Measurements from ENCODE around the gene PEAK1. TPM values are rescaled to one million over a fixed set of nuclear protein-coding genes. Genes with fewer than 3 reads are reported as not detected.

Gene PEAK1
- total and polyA plus RNA-seq, 10 of the 15 experiments (the other 5 are each of a cell fraction or from before 2014, with no cell fraction given), result 0.62 to 24.2 (median 11.2) TPM

DNA sequence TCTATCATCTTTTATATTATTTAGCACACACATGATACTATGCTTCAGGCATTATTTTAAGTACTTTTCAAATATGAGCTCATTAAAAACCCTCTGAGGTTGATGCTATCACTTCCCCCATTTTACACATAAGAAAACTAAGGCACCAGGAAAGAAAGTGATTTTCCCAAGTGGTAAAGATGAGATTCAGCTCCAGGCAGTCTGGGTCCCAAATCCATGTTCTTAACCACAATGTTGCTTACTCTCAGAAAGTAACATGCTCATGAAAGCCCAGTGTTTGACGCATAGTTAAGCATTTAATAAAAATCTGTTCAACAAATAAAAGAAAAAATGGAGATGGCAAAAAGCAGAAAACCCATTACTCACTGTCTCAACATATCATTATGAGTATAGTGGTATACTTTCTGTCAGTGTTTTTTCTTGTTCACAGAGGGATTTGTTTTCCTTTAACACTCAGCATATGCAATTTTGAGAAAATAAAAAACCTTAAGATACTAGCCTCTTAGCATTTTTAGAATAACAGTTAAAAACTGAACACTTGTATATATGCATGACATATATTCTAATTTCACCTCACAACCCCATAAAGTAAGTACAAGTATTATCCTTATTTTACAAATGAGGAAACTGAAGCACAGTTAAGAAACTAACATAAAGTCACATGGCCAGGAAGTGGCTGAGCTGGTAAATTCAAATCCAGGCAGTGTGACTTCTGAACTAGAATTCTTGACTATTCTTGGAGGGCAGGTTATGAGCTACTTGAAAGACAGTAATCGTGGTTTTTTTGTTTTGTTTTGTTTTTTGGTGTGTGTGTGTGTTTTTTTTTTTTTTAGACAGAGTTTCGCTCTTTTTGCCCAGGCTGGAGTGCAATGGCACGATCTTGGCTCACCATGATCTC is 10.4 kb downstream of the PEAK1 start (continued):
- TF ChIP-seq, protein P1, sequence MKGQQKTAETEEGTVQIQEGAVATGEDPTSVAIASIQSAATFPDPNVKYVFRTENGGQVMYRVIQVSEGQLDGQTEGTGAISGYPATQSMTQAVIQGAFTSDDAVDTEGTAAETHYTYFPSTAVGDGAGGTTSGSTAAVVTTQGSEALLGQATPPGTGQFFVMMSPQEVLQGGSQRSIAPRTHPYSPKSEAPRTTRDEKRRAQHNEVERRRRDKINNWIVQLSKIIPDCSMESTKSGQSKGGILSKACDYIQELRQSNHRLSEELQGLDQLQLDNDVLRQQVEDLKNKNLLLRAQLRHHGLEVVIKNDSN (IDR thresholded peaks at IDR 0.05; ENCODE audit: borderline replicate concordance, extremely low read length, insufficient read depth, low read depth, low read length), result peak; percentile 36
- TF ChIP-seq, protein P2, sequence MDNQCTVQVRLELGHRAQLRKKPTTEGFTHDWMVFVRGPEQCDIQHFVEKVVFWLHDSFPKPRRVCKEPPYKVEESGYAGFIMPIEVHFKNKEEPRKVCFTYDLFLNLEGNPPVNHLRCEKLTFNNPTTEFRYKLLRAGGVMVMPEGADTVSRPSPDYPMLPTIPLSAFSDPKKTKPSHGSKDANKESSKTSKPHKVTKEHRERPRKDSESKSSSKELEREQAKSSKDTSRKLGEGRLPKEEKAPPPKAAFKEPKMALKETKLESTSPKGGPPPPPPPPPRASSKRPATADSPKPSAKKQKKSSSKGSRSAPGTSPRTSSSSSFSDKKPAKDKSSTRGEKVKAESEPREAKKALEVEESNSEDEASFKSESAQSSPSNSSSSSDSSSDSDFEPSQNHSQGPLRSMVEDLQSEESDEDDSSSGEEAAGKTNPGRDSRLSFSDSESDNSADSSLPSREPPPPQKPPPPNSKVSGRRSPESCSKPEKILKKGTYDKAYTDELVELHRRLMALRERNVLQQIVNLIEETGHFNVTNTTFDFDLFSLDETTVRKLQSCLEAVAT (IDR thresholded peaks at IDR 0.05), result peak; percentile 88
- TF ChIP-seq ZNF384 (IDR thresholded peaks at IDR 0.05; ENCODE audit: borderline replicate concordance, low read depth, low read length) (peak; percentile 76; the same call in 1 of the 2 replicates), POLR2A (IDR thresholded peaks at IDR 0.05; ENCODE audit: low read depth, low read length) (no peak), FOS (IDR thresholded peaks at IDR 0.05; ENCODE audit: borderline replicate concordance, extremely low read depth, insufficient read length) (no peak), EP300 (IDR thresholded peaks at IDR 0.05; ENCODE audit: borderline replicate concordance in 1 of 2, control insufficient read depth in 1 of 2, low read depth in 2 of 2, low read length in 2 of 2) (peak in 1 of 2 experiments; percentile 22; a peak in 1 of 4 replicates), SPI1 (IDR thresholded peaks at IDR 0.05; ENCODE audit: borderline replicate concordance, insufficient read depth, low read depth, low read length) (peak; percentile 33; the same call in 1 of the 2 replicates), POU2F2 (IDR thresholded peaks at IDR 0.05; ENCODE audit: borderline replicate concordance, low read depth, low read length) (peak; percentile 57; the same call in 1 of the 3 replicates), RUNX3 (IDR thresholded peaks at IDR 0.05; ENCODE audit: low read length) (peak; percentile 54), TAF1 (IDR thresholded peaks at IDR 0.05; ENCODE audit: borderline replicate concordance, low read depth, low read length) (no peak), PAX5 (IDR thresholded peaks at IDR 0.05; ENCODE audit: borderline replicate concordance, low read depth, low read length) (peak; percentile 55; the same call in 1 of the 2 replicates), IKZF2 (IDR thresholded peaks at IDR 0.05) (peak; percentile 53 to 58; a peak in 2 of 4 replicates), SMAD1 (IDR thresholded peaks at IDR 0.05; ENCODE audit: low read depth, partially characterized antibody) (peak; percentile 34), MTA2 (IDR thresholded peaks at IDR 0.05; ENCODE audit: low read depth) (peak; percentile 69; the same call in 1 of the 2 replicates), SIN3A (IDR thresholded peaks at IDR 0.05; ENCODE audit: low read depth, low read length) (no peak), MEF2B (IDR thresholded peaks at IDR 0.05; ENCODE audit: partially characterized antibody, poor library complexity, severe bottlenecking) (peak; percentile 27), HDGF (IDR thresholded peaks at IDR 0.05) (peak; percentile 84; the same call in 1 of the 2 replicates), NFIC (IDR thresholded peaks at IDR 0.05; ENCODE audit: low read depth, low read length) (peak; percentile 34; the same call in 1 of the 2 replicates), BMI1 (IDR thresholded peaks at IDR 0.05; ENCODE audit: borderline replicate concordance) (no peak)
- TF ChIP-seq, protein P3, sequence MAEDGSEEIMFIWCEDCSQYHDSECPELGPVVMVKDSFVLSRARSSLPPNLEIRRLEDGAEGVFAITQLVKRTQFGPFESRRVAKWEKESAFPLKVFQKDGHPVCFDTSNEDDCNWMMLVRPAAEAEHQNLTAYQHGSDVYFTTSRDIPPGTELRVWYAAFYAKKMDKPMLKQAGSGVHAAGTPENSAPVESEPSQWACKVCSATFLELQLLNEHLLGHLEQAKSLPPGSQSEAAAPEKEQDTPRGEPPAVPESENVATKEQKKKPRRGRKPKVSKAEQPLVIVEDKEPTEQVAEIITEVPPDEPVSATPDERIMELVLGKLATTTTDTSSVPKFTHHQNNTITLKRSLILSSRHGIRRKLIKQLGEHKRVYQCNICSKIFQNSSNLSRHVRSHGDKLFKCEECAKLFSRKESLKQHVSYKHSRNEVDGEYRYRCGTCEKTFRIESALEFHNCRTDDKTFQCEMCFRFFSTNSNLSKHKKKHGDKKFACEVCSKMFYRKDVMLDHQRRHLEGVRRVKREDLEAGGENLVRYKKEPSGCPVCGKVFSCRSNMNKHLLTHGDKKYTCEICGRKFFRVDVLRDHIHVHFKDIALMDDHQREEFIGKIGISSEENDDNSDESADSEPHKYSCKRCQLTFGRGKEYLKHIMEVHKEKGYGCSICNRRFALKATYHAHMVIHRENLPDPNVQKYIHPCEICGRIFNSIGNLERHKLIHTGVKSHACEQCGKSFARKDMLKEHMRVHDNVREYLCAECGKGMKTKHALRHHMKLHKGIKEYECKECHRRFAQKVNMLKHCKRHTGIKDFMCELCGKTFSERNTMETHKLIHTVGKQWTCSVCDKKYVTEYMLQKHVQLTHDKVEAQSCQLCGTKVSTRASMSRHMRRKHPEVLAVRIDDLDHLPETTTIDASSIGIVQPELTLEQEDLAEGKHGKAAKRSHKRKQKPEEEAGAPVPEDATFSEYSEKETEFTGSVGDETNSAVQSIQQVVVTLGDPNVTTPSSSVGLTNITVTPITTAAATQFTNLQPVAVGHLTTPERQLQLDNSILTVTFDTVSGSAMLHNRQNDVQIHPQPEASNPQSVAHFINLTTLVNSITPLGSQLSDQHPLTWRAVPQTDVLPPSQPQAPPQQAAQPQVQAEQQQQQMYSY (CRISPR knock-in tag; IDR thresholded peaks at IDR 0.05), result no peak
- TF ChIP-seq, protein P4, sequence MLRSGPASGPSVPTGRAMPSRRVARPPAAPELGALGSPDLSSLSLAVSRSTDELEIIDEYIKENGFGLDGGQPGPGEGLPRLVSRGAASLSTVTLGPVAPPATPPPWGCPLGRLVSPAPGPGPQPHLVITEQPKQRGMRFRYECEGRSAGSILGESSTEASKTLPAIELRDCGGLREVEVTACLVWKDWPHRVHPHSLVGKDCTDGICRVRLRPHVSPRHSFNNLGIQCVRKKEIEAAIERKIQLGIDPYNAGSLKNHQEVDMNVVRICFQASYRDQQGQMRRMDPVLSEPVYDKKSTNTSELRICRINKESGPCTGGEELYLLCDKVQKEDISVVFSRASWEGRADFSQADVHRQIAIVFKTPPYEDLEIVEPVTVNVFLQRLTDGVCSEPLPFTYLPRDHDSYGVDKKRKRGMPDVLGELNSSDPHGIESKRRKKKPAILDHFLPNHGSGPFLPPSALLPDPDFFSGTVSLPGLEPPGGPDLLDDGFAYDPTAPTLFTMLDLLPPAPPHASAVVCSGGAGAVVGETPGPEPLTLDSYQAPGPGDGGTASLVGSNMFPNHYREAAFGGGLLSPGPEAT (IDR thresholded peaks at IDR 0.05; ENCODE audit: low read depth), result peak; percentile 76

All from GM12878 (cell line).